Activated naive CD4-positive, alpha-beta T cell (primary cell): ENCODE results near the gene MC1R.
"Not testable (repeated sequence)": the region's sequence is repeated elsewhere in the genome, so short reads cannot be mapped to it uniquely, and the experiment has no call there.

Experiments
- DNase-seq, 4 experiments: peaks; one replicate each; lab custom pipeline; 2025; lab: John Stamatoyannopoulos, UW

MC1R gene

DNA sequence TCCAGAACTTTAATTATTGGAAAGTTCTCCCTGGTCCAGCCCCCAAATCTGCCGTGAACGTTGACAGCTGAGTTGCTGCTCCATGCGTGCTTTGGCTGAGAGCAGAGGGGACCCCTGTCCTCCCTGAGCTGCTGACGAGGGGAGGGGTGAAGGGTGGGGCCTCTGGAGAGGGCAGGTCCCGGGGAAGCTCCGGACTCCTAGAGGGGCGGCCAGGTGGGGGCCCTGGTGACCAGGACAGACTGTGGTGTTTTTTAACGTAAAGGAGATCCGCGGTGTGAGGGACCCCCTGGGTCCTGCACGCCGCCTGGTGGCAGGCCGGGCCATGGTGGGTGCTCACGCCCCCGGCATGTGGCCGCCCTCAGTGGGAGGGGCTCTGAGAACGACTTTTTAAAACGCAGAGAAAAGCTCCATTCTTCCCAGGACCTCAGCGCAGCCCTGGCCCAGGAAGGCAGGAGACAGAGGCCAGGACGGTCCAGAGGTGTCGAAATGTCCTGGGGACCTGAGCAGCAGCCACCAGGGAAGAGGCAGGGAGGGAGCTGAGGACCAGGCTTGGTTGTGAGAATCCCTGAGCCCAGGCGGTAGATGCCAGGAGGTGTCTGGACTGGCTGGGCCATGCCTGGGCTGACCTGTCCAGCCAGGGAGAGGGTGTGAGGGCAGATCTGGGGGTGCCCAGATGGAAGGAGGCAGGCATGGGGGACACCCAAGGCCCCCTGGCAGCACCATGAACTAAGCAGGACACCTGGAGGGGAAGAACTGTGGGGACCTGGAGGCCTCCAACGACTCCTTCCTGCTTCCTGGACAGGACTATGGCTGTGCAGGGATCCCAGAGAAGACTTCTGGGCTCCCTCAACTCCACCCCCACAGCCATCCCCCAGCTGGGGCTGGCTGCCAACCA, at the start of gene MC1R:
Gene MC1R (plus strand): TSS at position 410 of the 895 bp plus-strand sequence. CDS start 397 bp downstream, at position 807.
- no peak for DNase-seq

DNA sequence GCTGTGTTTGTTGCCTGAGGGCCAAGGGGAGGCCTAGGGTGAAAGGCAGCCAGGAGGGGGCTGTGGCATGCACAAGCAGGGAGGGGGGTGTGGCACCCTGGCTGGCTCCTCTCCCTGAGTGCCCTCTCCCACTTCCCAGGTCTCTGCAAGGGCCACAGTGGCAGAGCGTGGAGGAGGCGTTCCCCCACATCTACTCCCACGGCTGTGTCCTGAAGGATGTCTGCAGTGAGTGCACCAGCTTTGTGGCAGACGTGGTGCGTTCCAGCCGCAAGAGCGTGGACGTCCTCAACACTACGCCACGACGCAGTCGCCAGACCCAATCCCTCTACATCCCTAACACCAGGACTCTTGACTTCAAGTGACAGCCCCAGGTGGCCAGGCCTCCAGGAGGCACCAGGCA, 48.8 kb upstream of the MC1R start:
- DNase-seq, result no peak

- DNase-seq, result no peak
Measured at GRCh38 chr16:89870440-89870839, 48.2 kb upstream of the MC1R start.

DNA sequence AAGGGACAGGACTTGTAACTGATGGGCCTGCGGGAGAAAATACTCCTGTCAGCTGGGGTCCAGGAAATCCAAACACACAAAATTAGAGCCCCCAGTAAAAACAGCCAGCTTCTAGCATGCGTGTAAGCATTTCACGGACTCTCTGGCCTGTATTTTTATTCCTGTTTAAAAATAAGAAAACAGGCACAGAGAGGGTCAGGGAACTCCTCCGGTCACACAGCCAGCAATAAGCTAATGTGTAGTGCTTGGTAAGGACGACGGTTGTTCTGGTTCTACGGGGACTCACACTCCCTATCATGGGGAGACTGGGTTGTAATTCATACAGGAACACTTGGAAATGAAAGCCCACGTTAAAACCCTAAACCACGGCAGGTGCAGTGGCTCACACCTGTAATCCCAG, 46.8 kb upstream of the MC1R start:
- DNase-seq, result no peak

DNA sequence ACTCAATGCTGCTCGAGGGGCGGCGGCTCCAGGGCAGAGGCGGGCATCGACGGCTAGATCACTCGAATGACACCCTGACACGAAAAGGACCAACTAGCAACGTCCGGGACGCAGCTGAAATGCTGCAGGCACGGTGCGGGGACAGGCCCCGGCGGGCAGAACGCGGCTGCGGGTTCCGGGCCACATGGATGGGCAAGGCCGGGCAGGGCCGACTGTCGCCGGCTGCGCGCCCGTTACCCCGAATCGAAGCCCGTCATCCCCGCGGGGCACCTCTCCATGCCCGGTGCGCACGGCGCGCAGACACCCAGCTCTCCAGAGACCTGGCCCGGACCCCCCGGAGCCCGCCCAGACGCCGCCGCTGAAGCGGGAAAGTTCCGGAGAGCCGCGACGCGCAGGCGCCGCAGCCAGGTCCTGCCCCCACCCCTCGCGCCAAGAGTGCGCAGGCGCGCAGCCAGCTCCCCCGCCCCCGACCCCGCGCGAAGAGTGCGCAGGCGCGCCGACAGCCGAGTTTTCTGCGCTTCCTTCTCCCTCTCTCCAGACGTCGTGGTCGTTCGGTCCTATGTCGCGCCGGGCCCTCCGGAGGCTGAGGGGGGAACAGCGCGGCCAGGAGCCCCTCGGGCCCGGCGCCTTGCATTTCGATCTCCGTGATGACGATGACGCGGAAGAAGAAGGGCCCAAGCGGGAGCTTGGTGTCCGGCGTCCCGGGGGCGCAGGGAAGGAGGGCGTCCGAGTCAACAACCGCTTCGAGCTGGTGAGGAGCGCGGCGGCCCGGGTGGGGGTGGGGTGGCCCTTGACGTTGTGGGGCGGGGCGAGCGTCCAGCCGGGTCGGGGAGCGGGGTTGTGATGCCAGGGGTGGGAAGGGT, 45.3 kb upstream of the MC1R start, which contains the start of gene TCF25:
Gene TCF25 (plus strand): TSS at position 484 of the 863 bp plus-strand sequence. CDS start 76 bp downstream, at position 560.
- peak; percentile 83 to 88 (median 86) for DNase-seq

GRCh38 chr16:89873972-89874689, 44.5 kb upstream of the MC1R start:
- peak; percentile 96 to 99 (median 98) for DNase-seq

GRCh38 chr16:89879123-89879522, 39.5 kb upstream of the MC1R start:
- not testable (repeated sequence) for DNase-seq

- no peak for DNase-seq
Measured at GRCh38 chr16:89880477-89881367, 37.9 kb upstream of the MC1R start.

- DNase-seq, result no peak
Measured at GRCh38 chr16:89881368-89881730, 37.3 kb upstream of the MC1R start.

- no peak for DNase-seq
Measured at GRCh38 chr16:89883346-89884040, 35.2 kb upstream of the MC1R start.

DNA sequence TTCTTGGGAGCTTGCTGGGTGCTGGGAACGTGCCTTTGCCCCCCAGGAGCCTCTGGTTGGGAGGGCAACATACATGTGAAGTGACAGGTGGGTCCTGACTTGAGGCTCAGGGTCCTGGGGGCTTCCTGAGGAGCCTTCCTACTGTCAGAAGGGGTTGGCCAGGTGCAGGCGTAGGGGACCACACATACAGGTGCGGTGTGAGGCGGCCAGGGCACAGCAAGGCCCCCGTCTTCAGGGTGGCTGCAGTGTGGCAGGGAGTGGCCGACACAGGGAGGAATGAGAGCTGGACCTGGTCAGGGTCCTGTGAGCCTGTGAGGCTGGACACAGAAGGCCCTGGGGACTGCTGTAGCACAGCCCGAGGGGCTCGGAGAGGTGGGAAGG, 34.6 kb upstream of the MC1R start:
- no peak for DNase-seq

DNA sequence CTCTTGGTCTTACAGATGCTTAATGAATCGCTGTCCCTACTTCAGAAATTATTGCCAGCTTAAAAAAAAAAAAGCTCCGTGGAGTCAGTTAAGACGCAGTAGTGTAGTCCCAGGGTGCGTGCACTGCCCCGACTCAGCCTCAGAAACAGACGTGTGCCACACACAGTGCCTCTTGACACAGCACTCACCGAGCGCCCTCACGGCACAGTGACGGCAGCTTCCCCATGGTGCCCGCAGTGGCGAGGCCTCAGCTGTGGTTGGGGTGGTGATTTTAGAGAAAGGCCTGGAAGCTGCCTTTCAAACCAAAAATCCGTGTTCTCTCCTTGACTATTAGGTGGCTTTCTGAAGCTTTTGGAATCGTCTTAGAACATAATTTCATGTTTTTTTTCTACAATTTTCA, 31.4 kb upstream of the MC1R start:
- no peak for DNase-seq

DNA sequence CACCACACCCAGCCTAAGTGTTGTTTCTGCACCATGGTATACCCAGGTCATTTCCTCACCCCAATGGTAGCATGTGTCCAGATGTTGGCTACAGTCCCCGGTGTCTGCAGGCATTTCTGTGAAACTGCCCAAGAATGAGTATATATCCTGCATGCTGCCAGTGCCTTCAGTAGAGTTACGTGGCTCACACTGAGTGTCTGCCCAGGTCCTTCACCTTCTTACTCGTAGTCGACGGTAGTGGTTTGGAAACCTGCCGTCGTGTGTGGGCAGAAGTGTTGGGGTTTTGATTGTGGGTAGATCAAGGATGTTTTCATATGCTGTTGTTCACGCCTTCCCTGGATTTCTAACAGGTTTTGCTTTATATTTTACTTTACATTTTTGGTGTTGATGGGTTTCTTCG, 28.5 kb upstream of the MC1R start:
- DNase-seq, result no peak

DNA sequence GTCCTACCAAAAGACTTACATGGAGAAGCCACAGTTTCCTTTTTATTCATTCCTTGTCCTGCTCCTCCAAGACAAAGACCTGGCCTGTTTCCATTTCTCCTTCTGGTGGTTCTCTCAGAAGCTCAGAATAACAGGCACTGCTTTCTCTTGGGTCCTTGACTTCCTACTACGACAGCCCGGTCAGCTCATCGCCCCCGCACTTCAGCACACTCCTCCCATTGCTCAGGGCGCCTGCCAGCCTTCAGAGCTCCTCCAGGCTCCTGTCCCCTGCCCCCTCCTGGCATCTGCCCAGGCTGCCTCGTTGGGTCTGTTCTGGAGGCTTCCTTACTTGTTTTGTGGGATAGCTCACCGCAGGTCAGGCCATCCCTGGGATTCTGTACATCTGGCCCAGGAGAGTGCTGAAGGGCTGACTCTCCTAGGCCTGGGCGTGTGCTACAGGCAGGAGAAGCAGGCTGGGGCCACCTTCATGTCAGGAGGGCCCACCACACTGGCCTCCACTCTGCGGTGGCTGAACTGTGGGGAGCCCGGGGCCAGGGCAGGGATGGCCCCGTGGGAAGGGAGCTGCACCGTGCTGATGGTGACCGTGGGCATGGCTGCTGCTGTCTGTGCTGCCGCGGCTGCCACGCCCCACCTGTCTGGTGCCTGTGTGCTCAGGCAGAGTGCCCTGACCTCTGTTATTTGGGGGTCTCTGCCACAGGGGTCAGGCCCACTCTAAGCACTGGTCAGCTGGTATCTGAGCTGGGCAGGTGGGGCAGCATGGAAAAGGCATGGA, 27.6 kb upstream of the MC1R start:
- no peak for DNase-seq

DNA sequence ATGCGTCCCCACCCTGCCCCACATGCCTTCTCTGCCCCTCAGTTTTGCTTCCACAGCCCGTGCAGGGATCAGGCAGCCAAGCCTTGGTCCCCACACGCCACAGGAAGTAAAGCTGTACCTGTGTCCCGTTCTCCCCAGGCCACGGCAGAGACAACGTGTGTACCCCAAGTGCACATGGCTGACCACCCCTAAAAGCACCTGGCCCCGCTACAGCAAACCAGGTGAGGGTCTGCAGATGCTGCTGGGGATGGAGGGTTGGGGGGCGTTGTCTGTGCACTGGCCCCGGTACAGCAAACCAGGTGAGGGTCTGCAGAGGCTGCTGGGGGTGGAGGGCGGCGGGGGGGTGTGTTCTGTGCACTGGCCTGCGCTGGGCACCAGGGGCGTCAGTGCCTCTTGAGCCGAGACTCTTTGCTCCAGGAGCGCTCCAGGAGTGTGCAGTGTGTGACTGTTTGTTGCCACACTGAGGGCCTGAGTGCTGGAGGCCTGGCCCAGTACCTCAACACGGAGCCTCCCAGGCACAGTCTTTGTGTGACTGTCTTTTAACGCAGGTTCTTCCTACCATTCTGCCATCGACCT, 26.5 kb upstream of the MC1R start:
- DNase-seq, result no peak

- DNase-seq, result no peak
Measured at GRCh38 chr16:89892635-89893034, 26.0 kb upstream of the MC1R start.

DNA sequence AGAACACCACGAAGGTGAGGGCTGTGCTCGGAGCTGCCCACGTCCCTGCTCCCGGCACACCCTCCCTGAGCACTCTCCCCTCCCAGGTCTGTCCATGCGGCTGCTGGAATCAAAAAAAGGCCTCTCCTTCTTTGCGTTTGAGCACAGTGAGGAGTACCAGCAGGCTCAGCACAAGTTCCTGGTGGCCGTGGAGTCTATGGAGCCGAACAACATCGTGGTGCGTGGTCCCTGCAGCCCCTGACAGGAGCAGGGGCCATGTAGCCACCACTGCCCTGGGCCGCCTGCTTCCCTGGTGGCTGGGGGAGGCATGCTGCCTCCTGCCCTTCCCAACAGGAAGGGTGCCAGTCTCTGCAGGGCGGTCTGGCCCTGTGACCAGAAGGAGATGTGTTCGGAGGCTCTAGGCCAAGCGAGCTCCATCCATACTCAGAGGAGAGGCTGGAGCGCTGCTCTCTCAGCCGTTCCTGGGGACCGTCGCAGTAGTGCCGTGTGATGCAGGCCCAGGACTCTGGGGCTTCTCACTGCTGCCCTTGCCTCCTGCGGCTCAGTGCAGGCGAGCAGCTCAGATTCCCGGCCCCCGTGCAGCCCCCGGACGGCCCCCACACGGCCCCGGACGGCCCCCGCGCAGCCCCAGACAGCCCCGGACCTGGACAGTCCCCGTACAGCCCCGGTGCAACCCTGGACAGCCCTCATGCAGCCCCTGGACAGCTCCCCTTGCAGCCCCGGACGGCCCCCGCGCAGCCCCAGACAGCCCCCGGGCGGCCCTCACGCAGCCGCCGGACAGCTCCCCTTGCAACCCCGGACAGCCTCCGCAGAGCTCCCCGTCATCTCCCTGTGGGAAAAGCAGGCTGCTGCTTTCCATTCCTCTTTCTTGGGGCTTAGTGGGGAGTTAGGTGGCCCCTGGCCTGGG, 24.8 kb upstream of the MC1R start:
- DNase-seq, result no peak

GRCh38 chr16:89895482-89896250, 23.0 kb upstream of the MC1R start:
- no peak for DNase-seq
